SK-N-SH (cell line): ENCODE data around the gene RPL5. TPM values are rescaled to one million over a fixed set of nuclear protein-coding genes. Genes with fewer than 3 reads are reported as not detected.

Source experiments
- CTCF ChIA-PET: fragments of 300-600, 350-600 bp; formaldehyde crosslinking; extraction: SDS; loops from one replicate; lab custom pipeline; 2021; lab: Yijun Ruan, JAX
- POLR2A ChIA-PET: fragments of 350-600 bp; sonication (Branson Sonifier 250); formaldehyde crosslinking; extraction: SDS; loops from one replicate; lab custom pipeline; 2020; ENCODE audit warnings: antibody characterized with exemption, inconsistent platforms; lab: Yijun Ruan, JAX
- DNase-seq: peaks from one replicate; pipeline ENCODE4 v3.0.0; 2012
- H2AFZ ChIP-seq: fragments of 200-600 bp; sonication (generic); 2 replicates; pipeline ENCODE4 v1.8.1; 2016; ENCODE audit warnings: antibody characterized with exemption, mild to moderate bottlenecking, low read depth
- H3F3A ChIP-seq: fragments of 200-600 bp; sonication (generic); replicated peaks from 2 replicates; pipeline ENCODE3; 2016; ENCODE audit warnings: antibody characterized with exemption, mild to moderate bottlenecking; ENCODE audit not compliant: insufficient read depth
- H3K27ac ChIP-seq, 2 experiments: fragments of 200-500 bp in 1 of 2; fragments of 200-600 bp in 1 of 2; sonication (Bioruptor generic) in 1 of 2; sonication (generic), shearing (Covaris generic) in 1 of 2; 2 replicates each; pipeline versions ENCODE4 v1.5.1 to v1.6.1; 2014 to 2016; ENCODE audit warnings: low read depth in 2 of 2, inconsistent platforms in 1 of 2, low read length in 1 of 2, mild to moderate bottlenecking in 1 of 2, mixed read lengths in 1 of 2
- H3K27me3 ChIP-seq: fragments of 200-600 bp; sonication (generic), shearing (Covaris generic); 2 replicates; pipeline ENCODE4 v1.6.1; 2016; ENCODE audit warnings: mixed run types; ENCODE audit not compliant: insufficient read depth
- H3K36me3 ChIP-seq, 2 experiments: fragments of 200-500 bp in 1 of 2; fragments of 200-600 bp in 1 of 2; sonication (Bioruptor generic) in 1 of 2; sonication (generic) in 1 of 2; replicated peaks in 1 of 2; 2 replicates each; pipeline versions ENCODE3 to v1.5.1; 2014 to 2016; ENCODE audit warnings: low read length in 1 of 2, mild to moderate bottlenecking in 1 of 2; ENCODE audit not compliant: insufficient read depth in 2 of 2, control insufficient read depth in 1 of 2
- H3K4me1 ChIP-seq, 2 experiments: fragments of 200-500 bp in 1 of 2; fragments of 200-600 bp in 1 of 2; sonication (Bioruptor generic) in 1 of 2; sonication (generic), shearing (Covaris generic) in 1 of 2; 2 replicates each; pipeline versions ENCODE4 v1.5.1 to v1.6.1; 2014 to 2016; ENCODE audit warnings: low read depth in 1 of 2, low read length in 1 of 2, mixed run types in 1 of 2; ENCODE audit not compliant: insufficient read depth in 2 of 2, control insufficient read depth in 1 of 2
- H3K4me2 ChIP-seq: fragments of 200-600 bp; sonication (generic), shearing (Covaris generic); 2 replicates; pipeline ENCODE4 v1.6.1; 2017; ENCODE audit warnings: mixed run types
- H3K4me3 ChIP-seq, 2 experiments: fragments of 200-500 bp in 1 of 2; fragments of 200-600 bp in 1 of 2; sonication (Bioruptor generic) in 1 of 2; sonication (generic), shearing (Covaris generic) in 1 of 2; 2 replicates each; pipeline versions ENCODE4 v1.5.1 to v1.8.1; 2014 to 2016; ENCODE audit warnings: low read depth in 2 of 2, inconsistent platforms in 1 of 2, low read length in 1 of 2, mild to moderate bottlenecking in 1 of 2, mixed read lengths in 1 of 2, moderate library complexity in 1 of 2
- H3K79me2 ChIP-seq: fragments of 200-600 bp; sonication (generic); 2 replicates; pipeline ENCODE4 v1.8.1; 2017; ENCODE audit warnings: mild to moderate bottlenecking; ENCODE audit not compliant: insufficient read depth
- H3K9ac ChIP-seq: fragments of 200-600 bp; sonication (generic); 2 replicates; pipeline ENCODE4 v1.6.1; 2017; ENCODE audit warnings: mixed run types
- H3K9me2 ChIP-seq: fragments of 200-600 bp; sonication (generic); 2 replicates; pipeline ENCODE4 v1.6.1; 2017; ENCODE audit warnings: mixed run types
- H3K9me3 ChIP-seq: fragments of 200-600 bp; sonication (generic); 2 replicates; pipeline ENCODE4 v1.6.1; 2017; ENCODE audit warnings: mixed run types, mild to moderate bottlenecking, moderate library complexity
- H4K20me1 ChIP-seq: fragments of 200-600 bp; sonication (generic); 2 replicates; pipeline ENCODE4 v1.6.1; 2017; ENCODE audit warnings: mild to moderate bottlenecking, mixed run types; ENCODE audit not compliant: insufficient read depth
- CTCF ChIP-seq: fragments of 200-600 bp; sonication (generic); IDR thresholded peaks from 2 replicates; pipeline ENCODE4 v1.6.1; 2017; ENCODE audit warnings: antibody characterized with exemption, mild to moderate bottlenecking, moderate library complexity
- FOSL2 ChIP-seq: IDR thresholded peaks from 2 replicates; pipeline ENCODE4 v1.4.0; 2012; ENCODE audit warnings: low read depth, mild to moderate bottlenecking, moderate library complexity, borderline replicate concordance
- GATA2 ChIP-seq: sonication (generic); formaldehyde crosslinking; IDR thresholded peaks from 2 replicates; pipeline ENCODE4 v1.5.0; 2020; ENCODE audit warnings: mild to moderate bottlenecking, missing genetic modification reagents
- MEF2A ChIP-seq: IDR thresholded peaks from 2 replicates; pipeline ENCODE4 v1.4.0; 2012; ENCODE audit warnings: low read depth, borderline replicate concordance
- MXI1 ChIP-seq: IDR thresholded peaks from 2 replicates; pipeline ENCODE4 v1.6.1; 2012; ENCODE audit warnings: mild to moderate bottlenecking, low read depth, low read length, improper control_type of control experiment
- PBX3 ChIP-seq: IDR thresholded peaks from 2 replicates; pipeline ENCODE4; 2012
- REST ChIP-seq: IDR thresholded peaks from 2 replicates; pipeline ENCODE4 v1.6.1; 2012; ENCODE audit warnings: mild to moderate bottlenecking, low read depth, low read length, moderate library complexity
- SMC3 ChIP-seq: IDR thresholded peaks from 2 replicates; pipeline ENCODE4 v1.6.1; 2012; ENCODE audit warnings: low read depth, low read length, improper control_type of control experiment
- TAF1 ChIP-seq: IDR thresholded peaks from 2 replicates; pipeline ENCODE4 v1.6.1; 2012; ENCODE audit warnings: low read depth, mild to moderate bottlenecking, low read length, moderate library complexity, borderline replicate concordance
- YY1 ChIP-seq: IDR thresholded peaks from 2 replicates; pipeline ENCODE4 v1.4.0; 2012; ENCODE audit warnings: low read depth, mild to moderate bottlenecking
- WGBS: methylation state at CpG from one replicate; pipeline ENCODE4 v1.1.6; 2017; ENCODE audit warnings: low lambda C conversion rate; 5-methylcytosine and 5-hydroxymethylcytosine counted together
- polyA plus RNA-seq, 3 experiments: library from polyadenylated mRNA; depleted of rRNA; stranded (reverse); fragments of >200 nt; gene quantifications; 2 replicates each; pipeline ENCODE4 v1.2.3, GENCODE V29; 2012

The RPL5 gene
- polyA plus RNA-seq, 1 of the 3 experiments (the other 2 are of a cell fraction), result 1,489 TPM

- TF ChIP-seq FOSL2 (peak; percentile 19; the same call in 1 of the 2 replicates), YY1 (no peak)
- no peak overlapping the region for H2AFZ ChIP-seq
- no peak overlapping the region for H3K4me3 ChIP-seq
- H3K4me2 ChIP-seq, result no peak overlapping the region
- H3F3A ChIP-seq, result no peaks in the 10 kb centered on the region
- no peaks in the 10 kb centered on the region for H3K9me3 ChIP-seq
- no peak overlapping the region for H3K27ac ChIP-seq
- H3K79me2 ChIP-seq, result no peaks in the 10 kb centered on the region
- no peaks in the 10 kb centered on the region for H3K9me2 ChIP-seq
- no peaks in the 10 kb centered on the region for H4K20me1 ChIP-seq
- POLR2A ChIA-PET, result no interaction called here
- H3K36me3 ChIP-seq, result no peaks in the 10 kb centered on the region
- peaks cover 0 to 5% of the 10 kb centered on the region in 2 experiments; a peak in 1 of 4 replicates for H3K4me1 ChIP-seq
- CTCF ChIA-PET, result no interaction called here
- no peak for DNase-seq
- H3K27me3 ChIP-seq, result no peaks in the 10 kb centered on the region
- H3K9ac ChIP-seq, result no peak overlapping the region
These were observed 23.5 kb upstream of the RPL5 start for GRCh38 chr1:92808381-92808780.

- H3K36me3 ChIP-seq, result no peaks in the 10 kb centered on the region
- 57% methylated on average over 2 of the region's 2 CpGs for WGBS
- no peak overlapping the region for H2AFZ ChIP-seq
- ChIA-PET CTCF (interaction anchor here (0.6 to 2.8 kb wide), 5 partner anchors 15 to 352 kb away, joined by 3 to 17 read pairs (median 4); partner anchors contain the start of gene RPL5), POLR2A (no interaction called here)
- DNase-seq, result no peak
- H3K4me2 ChIP-seq, result no peak overlapping the region
- TF ChIP-seq CTCF, result no peak
- TF ChIP-seq MEF2A, result no peak
- no peak for TF ChIP-seq MXI1
- TF ChIP-seq PBX3, result no peak
- TF ChIP-seq SMC3, result no peak
- no peak for TF ChIP-seq GATA2 (CRISPR knock-in tag)
- no peak for TF ChIP-seq REST
- no peak for TF ChIP-seq TAF1
- TF ChIP-seq, all 33 proteins: peak for 0
- Histone ChIP-seq H3K4me3 (no peak overlapping the region), H3K4me1 (no peaks in the 10 kb centered on the region), H3K27me3 (no peaks in the 10 kb centered on the region), H4K20me1 (no peaks in the 10 kb centered on the region), H3K9me3 (no peaks in the 10 kb centered on the region), H3K27ac (no peak overlapping the region), H3K79me2 (no peaks in the 10 kb centered on the region), H3K9me2 (no peaks in the 10 kb centered on the region), H3F3A (no peaks in the 10 kb centered on the region), H3K9ac (no peak overlapping the region)
These were observed 15.1 kb upstream of the RPL5 start for GRCh38 chr1:92816732-92817131.
